ENCODE results near the gene SOHLH1. TPM values are rescaled to one million over a fixed set of nuclear protein-coding genes. Genes with fewer than 3 reads are reported as not detected.

Gene SOHLH1
- not detected for total RNA-seq
- total RNA-seq (2013): not detected

- no peaks in the 10 kb centered on the region for H3K9me3 ChIP-seq (ENCODE audit: control insufficient read depth, insufficient read depth, low read length)
- H3K27me3 Mint-ChIP-seq (ENCODE audit: low read depth in 2 of 2): peaks cover 0 to 3% of the 10 kb centered on the region in 2 donors
- H3K4me1 Mint-ChIP-seq: no peaks in the 10 kb centered on the region
- intact Hi-C loops (cut with micrococcal nuclease): no loop called here
- H3K4me3 ChIP-seq (ENCODE audit: low read length): no peak within 1 kb of the TSS
- H3K27ac Mint-ChIP-seq: no peak within 1 kb of the TSS
- peaks cover 6% of the 10 kb centered on the region for H3K27me3 ChIP-seq (ENCODE audit: control insufficient read depth, insufficient read depth, low read length)
- H3K36me3 ChIP-seq (ENCODE audit: control insufficient read depth, insufficient read depth, low read length): no peaks in the 10 kb centered on the region
- WGBS (ENCODE audit: insufficient coverage): 80% methylated on average over 30 of the region's 30 CpGs
- no peak within 1 kb of the TSS for H3K27ac ChIP-seq (ENCODE audit: low read length)
- peaks cover 17% of the 10 kb centered on the region for H3K4me1 ChIP-seq (ENCODE audit: control insufficient read depth, insufficient read depth, low read length)
- ATAC-seq (no peak), DNase-seq (no peak)
- H3K36me3 Mint-ChIP-seq: no peaks in the 10 kb centered on the region
- no peak for TF ChIP-seq CTCF (IDR thresholded peaks at IDR 0.05)
- H3K9me3 Mint-ChIP-seq: no peaks in the 10 kb centered on the region
- no peak within 1 kb of the TSS for H3K4me3 Mint-ChIP-seq
Observed at GRCh38 chr9:135699440-135699839, at the start of gene SOHLH1. TSS of gene SOHLH1 (minus strand) at chr9:135699481. CDS start at chr9:135699467, 14 bp downstream.

- Histone ChIP-seq H3K4me3 (ENCODE audit: low read length) (no peak overlapping the region), H3K36me3 (ENCODE audit: control insufficient read depth, insufficient read depth, low read length) (no peaks in the 10 kb centered on the region), H3K4me1 (ENCODE audit: control insufficient read depth, insufficient read depth, low read length) (no peaks in the 10 kb centered on the region), H3K27me3 (ENCODE audit: control insufficient read depth, insufficient read depth, low read length) (no peaks in the 10 kb centered on the region), H3K27ac (ENCODE audit: low read length) (no peak overlapping the region), H3K9me3 (ENCODE audit: control insufficient read depth, insufficient read depth, low read length) (no peaks in the 10 kb centered on the region)
- 78% methylated on average over 16 of the region's 16 CpGs for WGBS (ENCODE audit: insufficient coverage)
- H3K9me3 Mint-ChIP-seq: no peaks in the 10 kb centered on the region
- H3K4me1 Mint-ChIP-seq: no peaks in the 10 kb centered on the region
- TF ChIP-seq CTCF (IDR thresholded peaks at IDR 0.05): no peak
- H3K27me3 Mint-ChIP-seq (ENCODE audit: low read depth in 2 of 2): peaks cover 0 to 2% of the 10 kb centered on the region in 2 donors
- H3K36me3 Mint-ChIP-seq: no peaks in the 10 kb centered on the region
- no peak overlapping the region for H3K4me3 Mint-ChIP-seq
- intact Hi-C loops (cut with micrococcal nuclease): no loop called here
- DNase-seq: no peak
- no peak overlapping the region for H3K27ac Mint-ChIP-seq
- ATAC-seq: no peak
Observed at GRCh38 chr9:135748676-135749075, 49.4 kb upstream of the SOHLH1 start.

GRCh38 chr9:135747311-135747710 lies 48.0 kb upstream of the SOHLH1 start:
- ATAC-seq: no peak
- Histone ChIP-seq H3K4me1 (ENCODE audit: control insufficient read depth, insufficient read depth, low read length) (no peaks in the 10 kb centered on the region), H3K27ac (ENCODE audit: low read length) (no peak overlapping the region), H3K9me3 (ENCODE audit: control insufficient read depth, insufficient read depth, low read length) (no peaks in the 10 kb centered on the region), H3K4me3 (ENCODE audit: low read length) (no peak overlapping the region), H3K27me3 (ENCODE audit: control insufficient read depth, insufficient read depth, low read length) (no peaks in the 10 kb centered on the region), H3K36me3 (ENCODE audit: control insufficient read depth, insufficient read depth, low read length) (no peaks in the 10 kb centered on the region)
- WGBS (ENCODE audit: insufficient coverage): 73% methylated on average over 13 of the region's 13 CpGs
- intact Hi-C loops (cut with micrococcal nuclease): no loop called here
- no peak for DNase-seq
- Mint-ChIP-seq H3K36me3 (no peaks in the 10 kb centered on the region), H3K4me1 (no peaks in the 10 kb centered on the region), H3K27me3 (ENCODE audit: low read depth in 2 of 2) (peaks cover 0 to 2% of the 10 kb centered on the region in 2 donors), H3K4me3 (no peak overlapping the region), H3K27ac (no peak overlapping the region), H3K9me3 (no peaks in the 10 kb centered on the region)
- no peak for TF ChIP-seq CTCF (IDR thresholded peaks at IDR 0.05)

- Mint-ChIP-seq H3K27me3 (ENCODE audit: low read depth in 2 of 2) (peaks cover 0 to 2% of the 10 kb centered on the region in 2 donors), H3K27ac (no peak overlapping the region), H3K4me3 (no peak overlapping the region), H3K36me3 (no peaks in the 10 kb centered on the region), H3K9me3 (no peaks in the 10 kb centered on the region), H3K4me1 (no peaks in the 10 kb centered on the region)
- no peak for TF ChIP-seq CTCF (IDR thresholded peaks at IDR 0.05)
- no peak for ATAC-seq
- H3K4me1 ChIP-seq (ENCODE audit: control insufficient read depth, insufficient read depth, low read length): no peaks in the 10 kb centered on the region
- 68% methylated on average over 9 of the region's 9 CpGs for WGBS (ENCODE audit: insufficient coverage)
- no peaks in the 10 kb centered on the region for H3K27me3 ChIP-seq (ENCODE audit: control insufficient read depth, insufficient read depth, low read length)
- no peaks in the 10 kb centered on the region for H3K9me3 ChIP-seq (ENCODE audit: control insufficient read depth, insufficient read depth, low read length)
- intact Hi-C loops (cut with micrococcal nuclease): no loop called here
- no peak overlapping the region for H3K4me3 ChIP-seq (ENCODE audit: low read length)
- no peak overlapping the region for H3K27ac ChIP-seq (ENCODE audit: low read length)
- no peaks in the 10 kb centered on the region for H3K36me3 ChIP-seq (ENCODE audit: control insufficient read depth, insufficient read depth, low read length)
- no peak for DNase-seq
Observed at GRCh38 chr9:135746565-135746964, 47.3 kb upstream of the SOHLH1 start.
